AG09319 (cell line): ENCODE measurements around the gene PHKA1.
"Not testable (repeated sequence)": the region's sequence is repeated elsewhere in the genome, so short reads cannot be mapped to it uniquely, and the experiment has no call there.

Source experiments
- DNase-seq: peaks from one replicate; pipeline ENCODE4 v3.0.0-alpha.2; 2010; ENCODE audit warnings: low read depth; ENCODE audit errors: extremely low read depth
- TF ChIP-seq, protein P1 (sequence below): IDR thresholded peaks from 2 replicates; pipeline ENCODE4 v1.5.1; 2011; ENCODE audit warnings: low read depth, mild to moderate bottlenecking, inconsistent platforms, low read length, moderate library complexity

The PHKA1 gene

DNA sequence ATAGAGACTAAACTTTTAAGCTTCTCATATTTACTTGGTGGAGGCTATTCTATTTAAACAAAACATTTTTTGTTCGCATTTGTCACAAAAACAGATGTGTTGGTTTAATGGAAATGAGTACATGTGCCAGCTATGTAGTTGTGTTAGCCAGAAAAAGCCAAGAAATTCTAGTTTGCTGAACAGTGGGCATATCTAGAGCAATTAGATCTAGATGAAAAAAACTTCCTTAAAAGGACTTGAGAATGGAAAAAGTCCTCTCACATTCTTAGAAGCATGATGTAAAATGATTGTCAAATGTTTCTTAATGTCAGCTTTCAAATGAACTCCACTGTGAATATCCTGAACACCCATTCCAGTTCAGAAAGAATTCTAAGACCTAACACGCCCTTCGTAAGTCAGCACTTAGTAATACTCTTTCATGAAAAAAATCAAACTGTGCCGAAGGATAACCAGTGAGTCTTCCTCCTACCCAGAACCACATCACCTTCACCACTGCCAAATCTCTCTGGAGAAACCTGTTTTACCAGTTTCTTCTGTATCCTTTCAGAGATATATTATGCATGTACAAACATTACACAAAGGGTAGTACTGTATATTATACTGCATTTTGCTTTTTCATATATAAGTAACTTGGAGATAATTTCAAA lies 28.2 kb downstream of the PHKA1 start:
- DNase-seq: peak; percentile 2
- TF ChIP-seq, protein P1, sequence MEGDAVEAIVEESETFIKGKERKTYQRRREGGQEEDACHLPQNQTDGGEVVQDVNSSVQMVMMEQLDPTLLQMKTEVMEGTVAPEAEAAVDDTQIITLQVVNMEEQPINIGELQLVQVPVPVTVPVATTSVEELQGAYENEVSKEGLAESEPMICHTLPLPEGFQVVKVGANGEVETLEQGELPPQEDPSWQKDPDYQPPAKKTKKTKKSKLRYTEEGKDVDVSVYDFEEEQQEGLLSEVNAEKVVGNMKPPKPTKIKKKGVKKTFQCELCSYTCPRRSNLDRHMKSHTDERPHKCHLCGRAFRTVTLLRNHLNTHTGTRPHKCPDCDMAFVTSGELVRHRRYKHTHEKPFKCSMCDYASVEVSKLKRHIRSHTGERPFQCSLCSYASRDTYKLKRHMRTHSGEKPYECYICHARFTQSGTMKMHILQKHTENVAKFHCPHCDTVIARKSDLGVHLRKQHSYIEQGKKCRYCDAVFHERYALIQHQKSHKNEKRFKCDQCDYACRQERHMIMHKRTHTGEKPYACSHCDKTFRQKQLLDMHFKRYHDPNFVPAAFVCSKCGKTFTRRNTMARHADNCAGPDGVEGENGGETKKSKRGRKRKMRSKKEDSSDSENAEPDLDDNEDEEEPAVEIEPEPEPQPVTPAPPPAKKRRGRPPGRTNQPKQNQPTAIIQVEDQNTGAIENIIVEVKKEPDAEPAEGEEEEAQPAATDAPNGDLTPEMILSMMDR: no peak

DNA sequence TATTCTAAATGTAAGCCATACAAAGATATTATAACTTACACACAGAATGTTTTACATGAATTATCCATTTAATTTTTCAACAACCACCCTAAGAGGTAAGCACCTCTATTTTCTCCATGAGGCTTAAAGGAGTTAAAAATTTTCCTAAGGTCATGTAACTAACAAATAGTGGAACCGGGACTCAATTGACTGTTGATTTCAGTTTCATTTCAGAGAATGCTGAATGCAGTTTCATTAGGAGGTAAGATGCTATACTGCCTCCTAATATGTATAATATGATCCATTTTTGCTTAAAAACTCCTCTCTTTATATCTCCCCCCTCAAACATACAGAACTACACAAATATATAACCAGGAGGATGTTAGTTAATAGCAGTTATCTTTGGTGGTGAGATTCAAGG lies 29.1 kb downstream of the PHKA1 start:
- TF ChIP-seq, protein P1: no peak
- no peak for DNase-seq

DNA sequence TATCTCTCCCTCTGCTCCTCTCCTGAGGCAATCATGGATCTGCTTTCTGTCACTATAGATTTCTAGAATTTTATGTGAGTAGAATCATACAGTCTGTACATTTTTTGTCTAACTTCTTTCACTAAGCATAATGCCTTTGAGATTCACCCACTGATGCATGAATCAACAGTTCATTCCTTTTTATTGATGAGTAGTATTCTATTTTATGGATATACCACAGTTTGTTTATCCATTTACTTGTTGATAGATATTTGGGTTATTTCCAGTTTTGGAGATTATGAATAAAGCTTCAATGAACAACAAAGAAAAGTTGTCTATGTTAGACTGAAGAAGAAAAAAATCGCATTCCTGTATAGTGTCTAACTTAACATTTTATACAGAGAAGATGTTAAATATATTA lies 30.5 kb downstream of the PHKA1 start:
- TF ChIP-seq, protein P1: no peak
- DNase-seq: no peak

DNA sequence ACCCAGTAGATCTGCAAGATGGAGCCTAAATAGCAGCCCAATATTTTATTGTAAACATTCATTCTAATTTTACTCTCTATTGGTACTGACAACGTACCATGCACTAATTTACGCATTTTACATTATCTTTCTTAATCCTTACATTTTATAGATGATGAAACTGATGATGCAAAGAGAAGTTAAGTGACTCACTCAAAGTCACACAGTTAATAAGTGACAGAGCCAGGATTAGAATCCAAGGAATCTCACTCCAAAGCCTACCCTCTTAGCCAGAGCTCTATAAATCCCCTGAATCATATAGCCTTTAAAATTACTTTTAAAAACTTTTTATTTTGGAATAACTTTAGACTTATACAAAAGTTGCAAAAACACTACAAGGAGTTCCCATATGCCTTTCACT lies 37.6 kb downstream of the PHKA1 start:
- TF ChIP-seq, protein P1: no peak
- no peak for DNase-seq

DNA sequence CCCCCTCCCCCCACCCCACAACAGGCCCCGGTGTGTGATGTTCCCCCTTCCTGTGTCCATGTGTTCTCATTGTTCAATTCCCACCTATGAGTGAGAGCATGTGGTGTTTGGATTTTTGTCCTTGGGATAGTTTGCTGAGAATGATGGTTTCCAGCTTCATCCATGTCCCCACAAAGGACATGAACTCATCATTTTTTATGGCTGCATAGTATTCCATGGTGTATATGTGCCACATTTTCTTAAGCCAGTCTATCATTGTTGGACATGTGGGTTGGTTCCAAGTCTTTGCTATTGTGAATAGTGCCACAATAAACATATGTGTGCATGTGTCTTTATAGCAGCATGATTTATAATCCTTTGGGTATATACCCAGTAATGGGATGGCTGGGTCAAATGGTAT lies 40.2 kb downstream of the PHKA1 start:
- DNase-seq: not testable (repeated sequence)

DNA sequence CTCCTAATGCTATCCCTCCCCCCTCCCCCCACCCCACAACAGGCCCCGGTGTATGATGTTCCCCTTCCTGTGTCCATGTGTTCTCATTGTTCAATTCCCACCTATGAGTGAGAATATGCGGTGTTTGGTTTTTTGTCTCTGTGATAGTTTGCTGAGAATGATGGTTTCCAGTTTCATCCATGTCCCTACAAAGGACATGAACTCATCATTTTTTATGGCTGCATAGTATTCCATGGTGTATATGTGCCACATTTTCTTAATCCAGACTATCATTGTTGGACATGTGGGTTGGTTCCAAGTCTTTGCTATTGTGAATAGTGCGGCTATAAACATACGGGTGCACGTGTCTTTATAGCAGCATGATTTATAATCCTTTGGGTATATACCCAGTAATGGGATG lies 44.6 kb downstream of the PHKA1 start:
- DNase-seq: not testable (repeated sequence)

DNA sequence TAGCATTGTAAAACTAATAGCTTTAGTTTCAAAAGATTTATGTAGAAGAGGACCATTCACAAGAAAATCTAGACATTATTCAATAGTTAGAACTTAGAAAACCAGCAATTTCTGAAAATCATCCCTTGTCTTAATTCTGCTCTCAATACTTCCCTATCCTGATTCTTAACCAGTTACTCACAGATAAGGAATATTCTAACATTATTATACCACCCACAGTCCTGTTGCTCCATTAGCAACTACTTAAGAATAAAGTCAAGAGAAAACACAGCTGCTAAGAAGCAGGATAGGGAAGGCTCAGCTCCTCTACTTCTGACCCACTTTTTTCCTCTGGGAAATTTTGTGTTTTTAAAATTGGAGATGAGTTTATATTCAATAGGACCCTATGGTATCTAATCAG lies 47.7 kb downstream of the PHKA1 start:
- TF ChIP-seq, protein P1: no peak
- DNase-seq: no peak

DNA sequence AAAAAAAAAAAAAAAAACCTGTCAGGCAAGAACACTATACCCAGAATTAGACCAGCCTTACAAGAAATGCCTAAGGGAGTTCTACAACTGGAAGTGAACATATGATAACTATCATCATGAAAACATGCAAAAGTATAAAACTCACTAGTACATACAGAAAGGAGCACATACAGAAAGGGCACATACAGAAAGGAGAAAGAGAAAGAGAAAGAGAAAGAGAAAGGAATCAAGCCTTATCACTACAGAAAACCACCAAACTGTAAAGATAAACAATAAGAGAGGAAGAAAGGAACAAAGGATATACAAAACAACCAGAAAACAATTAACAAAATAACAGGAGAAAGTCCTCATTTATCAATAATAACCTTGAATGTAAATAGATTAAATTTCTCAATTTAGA lies 50.4 kb downstream of the PHKA1 start:
- DNase-seq: no peak
- TF ChIP-seq, protein P1: no peak
